Psoas muscle (tissue), 8 donors: ENCODE data around the gene HDC. TPM values are rescaled to one million over a fixed set of nuclear protein-coding genes. Genes with fewer than 3 reads are reported as not detected.

Experiments used
- ATAC-seq, 4 donors: fragments of 200-7000 bp; cut with Tn5 transposase; one replicate each; pipeline ENCODE4 v1.9.1; 2020; ENCODE audit warnings: moderate library complexity in 3 of 4, mild to moderate bottlenecking in 2 of 4
- DNase-seq, 2 donors: peaks; one replicate each; pipeline ENCODE4 v3.0.0-alpha.2; 2020
- H3K27ac ChIP-seq: fragments of 200-600 bp; one replicate; pipeline ENCODE4 v1.8.0; 2022
- H3K27me3 ChIP-seq, 3 donors: fragments of 200-600 bp in 1 of 3; one replicate each; pipeline versions ENCODE4 v1.6.1 to v1.8.0; 2013 to 2022; ENCODE audit warnings: low read length in 2 of 3, mild to moderate bottlenecking in 2 of 3, moderate library complexity in 1 of 3; ENCODE audit not compliant: insufficient read depth in 3 of 3
- H3K36me3 ChIP-seq, 2 donors: fragments of 200-600 bp in 1 of 2; one replicate each; pipeline versions ENCODE4 v1.6.1 to v1.8.0; 2013 to 2022; ENCODE audit warnings: low read depth in 1 of 2, mild to moderate bottlenecking in 1 of 2, moderate library complexity in 1 of 2; ENCODE audit not compliant: insufficient read depth in 1 of 2
- H3K4me1 ChIP-seq: fragments of 200-600 bp; one replicate; pipeline ENCODE4 v1.8.0; 2022
- H3K4me3 ChIP-seq: fragments of 200-600 bp; one replicate; pipeline ENCODE4 v1.8.0; 2022; ENCODE audit warnings: mild to moderate bottlenecking
- H3K9me3 ChIP-seq: fragments of 200-600 bp; one replicate; pipeline ENCODE4 v1.8.0; 2022
- WGBS, 3 donors: extraction: QIAGEN DNeasy Blood & Tissue Kit; methylation state at CpG; one replicate each; pipeline versions ENCODE4 v1.1.6 to v1.1.7; 2013; 5-methylcytosine and 5-hydroxymethylcytosine counted together
- intact Hi-C, 2 donors: fragments of 100-400 bp; cut with DNase I; formaldehyde crosslinking; loops; one replicate each; pipeline versions ENCODE4 v1.11.0 to v1.14.2; 2022
- polyA plus RNA-seq, 3 donors: library from polyadenylated mRNA; stranded (reverse); fragments of 200-250 nt; gene quantifications; one replicate each; pipeline ENCODE4 v1.2.3, GENCODE V29; 2013
- total RNA-seq, 4 donors: library from RNA; stranded (reverse); fragmentation: NEBNext Ultra II Directional in 2 of 4; extraction: Animal tissue kit (Norgen Biotek cat#: 25700) in 2 of 4; gene quantifications; one replicate each; pipeline versions ENCODE4 v1.2.1 to v1.2.4, GENCODE V29; 2021 to 2023
- TF ChIP-seq, protein P1 (sequence below): fragments of 200-600 bp; IDR thresholded peaks from one replicate; pipeline ENCODE4 v1.8.0; 2022; ENCODE audit warnings: antibody characterized with exemption
- donor health status: healthy with polysubstance abuse.
- donor health status: DM: no; HTN: no; CAD: no; lungs with moderate emphysema.
- donor health status: Bipolar disorder and iron deficiency.
- donor health status: healthy.
- donor health status: DM: yes; HTN: yes; CAD: no.
- donor health status: DM: no; HTN: no; CAD: no.
- donor health status: DM: no; HTN: no; CAD: no.
- donor health status: DM: yes; HTN: yes; CAD: no.

The HDC gene
- total and polyA plus RNA-seq, 7 donors, result 0.03 to 0.97 (median 0.34) TPM

DNA sequence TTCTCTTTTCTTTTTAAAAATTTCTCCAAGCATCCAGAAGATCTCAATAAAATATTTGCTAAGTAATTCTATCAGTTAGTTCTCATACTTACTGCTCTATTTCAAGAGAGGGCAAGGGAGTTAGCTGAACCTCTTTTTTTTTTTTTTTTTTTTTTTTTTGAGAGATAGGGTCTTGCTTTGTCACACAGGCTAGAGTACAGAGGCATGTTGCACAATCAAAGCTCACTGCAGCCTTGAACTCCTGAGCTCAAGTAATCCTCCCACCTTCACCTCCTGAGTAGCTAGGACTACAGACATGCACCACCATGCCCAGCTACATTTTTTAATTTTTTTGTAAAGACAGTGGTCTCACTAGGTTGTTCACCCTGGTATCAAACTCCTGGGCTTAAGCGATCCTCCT is 21.4 kb downstream of the HDC start:
- no peak for ATAC-seq
- no peaks in the 10 kb centered on the region for H3K27me3 ChIP-seq
- H3K27ac ChIP-seq, result no peak overlapping the region
- TF ChIP-seq, protein P1, sequence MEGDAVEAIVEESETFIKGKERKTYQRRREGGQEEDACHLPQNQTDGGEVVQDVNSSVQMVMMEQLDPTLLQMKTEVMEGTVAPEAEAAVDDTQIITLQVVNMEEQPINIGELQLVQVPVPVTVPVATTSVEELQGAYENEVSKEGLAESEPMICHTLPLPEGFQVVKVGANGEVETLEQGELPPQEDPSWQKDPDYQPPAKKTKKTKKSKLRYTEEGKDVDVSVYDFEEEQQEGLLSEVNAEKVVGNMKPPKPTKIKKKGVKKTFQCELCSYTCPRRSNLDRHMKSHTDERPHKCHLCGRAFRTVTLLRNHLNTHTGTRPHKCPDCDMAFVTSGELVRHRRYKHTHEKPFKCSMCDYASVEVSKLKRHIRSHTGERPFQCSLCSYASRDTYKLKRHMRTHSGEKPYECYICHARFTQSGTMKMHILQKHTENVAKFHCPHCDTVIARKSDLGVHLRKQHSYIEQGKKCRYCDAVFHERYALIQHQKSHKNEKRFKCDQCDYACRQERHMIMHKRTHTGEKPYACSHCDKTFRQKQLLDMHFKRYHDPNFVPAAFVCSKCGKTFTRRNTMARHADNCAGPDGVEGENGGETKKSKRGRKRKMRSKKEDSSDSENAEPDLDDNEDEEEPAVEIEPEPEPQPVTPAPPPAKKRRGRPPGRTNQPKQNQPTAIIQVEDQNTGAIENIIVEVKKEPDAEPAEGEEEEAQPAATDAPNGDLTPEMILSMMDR, result no peak
- 86 to 96% (median 90%) methylated on average over 1 of the region's 1 CpG for WGBS, 3 donors
- H3K9me3 ChIP-seq, result no peaks in the 10 kb centered on the region
- DNase-seq, result no peak
- no peak overlapping the region for H3K4me3 ChIP-seq
- H3K4me1 ChIP-seq, result no peaks in the 10 kb centered on the region
- no peaks in the 10 kb centered on the region for H3K36me3 ChIP-seq
- intact Hi-C loops, result no loop called here

DNA sequence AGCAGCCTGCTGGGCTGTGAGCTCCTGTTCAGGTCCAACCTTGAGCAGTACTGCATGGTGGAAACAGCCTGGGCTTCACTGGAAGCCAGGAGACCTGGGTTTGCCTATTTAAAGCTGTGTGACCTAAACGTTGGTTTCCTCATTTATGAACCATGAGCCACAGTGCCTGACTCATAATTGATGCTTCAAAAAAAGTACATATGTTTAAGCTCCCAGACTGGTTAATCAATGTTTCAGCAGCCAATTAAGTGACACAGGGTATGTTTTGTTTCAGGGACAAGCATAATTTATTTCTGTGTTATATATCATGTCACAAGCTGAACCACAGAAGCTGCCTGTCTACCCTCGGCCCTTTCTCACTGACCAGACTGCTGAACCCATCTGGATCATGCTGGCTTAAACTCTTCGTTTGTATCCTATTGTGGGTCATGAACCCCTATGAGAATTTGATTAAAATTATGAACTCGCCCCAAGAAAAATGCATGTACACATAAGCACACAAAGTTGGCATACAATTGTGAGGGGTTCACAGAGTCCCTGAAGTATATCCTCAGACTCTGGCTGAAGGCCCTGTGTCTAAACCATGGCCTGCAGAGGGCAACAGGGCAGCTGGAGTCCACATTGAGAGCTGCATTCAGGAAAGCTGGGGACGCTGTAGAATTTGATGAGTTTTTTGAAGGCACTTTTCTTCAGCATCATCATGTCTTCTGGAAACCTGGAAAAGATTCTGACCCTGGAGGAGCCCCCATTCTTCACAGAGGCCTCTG is 23.7 kb downstream of the HDC start:
- 68 to 73% (median 68%) methylated on average over 5 of the region's 5 CpGs for WGBS, 3 donors
- H3K4me3 ChIP-seq, result no peak overlapping the region
- ATAC-seq, result no peak
- no peaks in the 10 kb centered on the region for H3K4me1 ChIP-seq
- no peak for DNase-seq
- TF ChIP-seq, protein P1, result no peak
- intact Hi-C loops, result no loop called here
- H3K27ac ChIP-seq, result no peak overlapping the region
- H3K36me3 ChIP-seq, result no peaks in the 10 kb centered on the region
- no peaks in the 10 kb centered on the region for H3K9me3 ChIP-seq
- no peaks in the 10 kb centered on the region for H3K27me3 ChIP-seq

DNA sequence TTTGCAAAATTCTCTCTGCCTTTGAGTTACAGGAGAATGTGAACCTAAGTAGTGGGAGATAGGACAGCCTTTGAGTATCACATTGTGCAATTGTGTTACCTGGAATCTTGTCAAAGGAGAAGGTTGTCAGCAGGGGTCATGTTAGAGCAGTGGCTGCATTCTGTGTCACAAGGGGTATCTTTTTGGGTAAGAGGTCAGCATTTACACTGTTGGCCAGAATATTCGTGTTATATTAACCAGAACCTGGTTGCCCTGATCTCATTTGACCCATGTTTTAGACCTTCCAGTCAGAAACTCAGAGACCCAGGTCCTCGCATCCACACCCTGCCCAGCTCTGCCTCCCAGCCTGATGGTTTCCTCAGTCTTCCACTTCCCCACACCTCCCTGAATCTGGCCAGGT is 27.3 kb downstream of the HDC start:
- Histone ChIP-seq H3K27ac (no peak overlapping the region), H3K4me3 (no peak overlapping the region), H3K36me3 (no peaks in the 10 kb centered on the region), H3K27me3 (no peaks in the 10 kb centered on the region), H3K4me1 (no peaks in the 10 kb centered on the region), H3K9me3 (no peaks in the 10 kb centered on the region)
- 74 to 96% (median 90%) methylated on average over 2 of the region's 2 CpGs for WGBS, 3 donors
- no peak for ATAC-seq
- no peak for DNase-seq
- TF ChIP-seq, protein P1, result no peak
- intact Hi-C loops, result no loop called here

DNA sequence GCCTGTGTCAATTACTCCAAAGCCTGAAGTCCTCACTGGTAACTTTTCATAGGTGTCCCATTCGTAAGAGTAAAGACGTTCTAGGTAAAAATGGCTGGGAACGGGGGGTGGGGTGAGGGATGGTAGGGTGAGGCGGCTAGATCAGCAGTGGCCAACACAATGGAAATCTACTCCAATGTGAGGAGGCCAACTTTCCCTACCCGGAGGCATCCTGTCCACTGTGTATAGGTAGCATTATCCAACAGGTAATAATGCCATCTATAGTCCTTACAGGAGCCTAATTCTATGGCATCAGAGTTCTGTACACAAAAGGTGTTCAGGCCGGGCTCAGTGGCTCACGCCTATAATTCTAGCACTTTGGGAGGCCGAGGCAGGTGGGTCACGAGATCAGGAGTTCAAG is 29.1 kb downstream of the HDC start:
- TF ChIP-seq, protein P1, result no peak
- no peaks in the 10 kb centered on the region for H3K4me1 ChIP-seq
- intact Hi-C loops, result no loop called here
- no peak for ATAC-seq
- no peaks in the 10 kb centered on the region for H3K27me3 ChIP-seq
- no peaks in the 10 kb centered on the region for H3K9me3 ChIP-seq
- no peaks in the 10 kb centered on the region for H3K36me3 ChIP-seq
- H3K27ac ChIP-seq, result no peak overlapping the region
- 89 to 96% (median 91%) methylated on average over 9 of the region's 9 CpGs for WGBS, 3 donors
- no peak overlapping the region for H3K4me3 ChIP-seq
- DNase-seq, result no peak

DNA sequence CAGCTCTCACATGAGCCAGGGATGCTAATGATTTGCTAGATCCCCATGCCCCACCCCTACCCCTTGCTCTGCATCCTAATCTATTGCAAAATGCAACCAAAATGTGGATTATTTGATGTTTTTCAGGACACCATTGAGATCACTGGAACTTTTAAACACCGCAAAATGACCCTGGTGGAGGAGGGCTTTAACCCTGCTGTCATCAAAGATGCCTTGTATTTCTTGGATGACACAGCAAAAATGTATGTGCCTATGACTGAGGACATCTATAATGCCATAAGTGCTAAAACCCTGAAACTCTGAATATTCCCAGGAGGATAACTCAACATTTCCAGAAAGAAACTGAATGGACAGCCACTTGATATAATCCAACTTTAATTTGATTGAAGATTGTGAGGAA is 29.7 kb downstream of the HDC start:
- DNase-seq, result no peak
- H3K36me3 ChIP-seq, result no peaks in the 10 kb centered on the region
- intact Hi-C loops, result no loop called here
- no peaks in the 10 kb centered on the region for H3K27me3 ChIP-seq
- ATAC-seq, result no peak
- 73 to 82% (median 79%) methylated on average over 1 of the region's 1 CpG for WGBS, 3 donors
- no peaks in the 10 kb centered on the region for H3K9me3 ChIP-seq
- TF ChIP-seq, protein P1, result no peak
- no peak overlapping the region for H3K4me3 ChIP-seq
- no peak overlapping the region for H3K27ac ChIP-seq
- H3K4me1 ChIP-seq, result no peaks in the 10 kb centered on the region
